NAMALWA (cell line): ENCODE results near the gene MYH9.
"Not testable (repeated sequence)": the region's sequence is repeated elsewhere in the genome, so short reads cannot be mapped to it uniquely, and the experiment has no call there.

Experiments
- DNase-seq: peaks from one replicate; pipeline ENCODE4 v3.0.0-alpha.2; 2015; ENCODE audit warnings: low spot score

MYH9 gene

DNA sequence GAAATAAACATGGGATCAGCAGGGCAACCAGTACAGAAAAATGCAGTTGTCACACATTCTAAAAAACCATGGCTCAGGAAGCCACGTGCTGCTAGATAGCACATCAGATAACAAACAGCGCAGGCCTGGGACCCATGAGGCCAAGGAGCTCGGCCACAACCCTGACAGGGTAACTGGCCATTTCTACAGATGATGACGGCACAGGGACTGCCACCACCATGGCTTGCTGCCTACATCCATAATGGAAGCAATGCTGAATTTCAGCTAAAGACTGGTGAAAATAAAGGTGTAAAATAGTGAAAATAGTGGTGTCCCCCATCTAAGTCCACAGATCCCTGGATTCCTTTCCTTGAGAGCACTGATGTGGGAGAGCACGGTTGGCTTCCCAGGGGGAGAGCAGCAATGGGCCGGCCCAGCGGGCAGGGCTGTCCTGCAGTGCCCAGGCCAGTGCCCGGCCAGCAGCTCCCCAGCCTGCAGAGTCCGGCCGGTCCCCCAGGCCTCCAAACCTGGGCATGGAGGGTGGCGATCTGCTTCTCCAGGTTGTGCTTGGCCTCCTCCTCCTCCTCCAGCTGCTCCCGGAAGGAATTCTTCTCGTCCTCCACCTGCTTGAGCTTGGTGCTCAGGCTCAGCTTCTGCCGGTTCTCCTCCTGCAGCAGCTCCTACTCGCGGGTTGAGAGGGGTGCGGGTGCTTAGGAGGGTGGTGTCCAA is 94.8 kb downstream of the MYH9 start:
- DNase-seq: no peak

GRCh38 chr22:36291831-36292740 is 95.7 kb downstream of the MYH9 start:
- DNase-seq: no peak

DNA sequence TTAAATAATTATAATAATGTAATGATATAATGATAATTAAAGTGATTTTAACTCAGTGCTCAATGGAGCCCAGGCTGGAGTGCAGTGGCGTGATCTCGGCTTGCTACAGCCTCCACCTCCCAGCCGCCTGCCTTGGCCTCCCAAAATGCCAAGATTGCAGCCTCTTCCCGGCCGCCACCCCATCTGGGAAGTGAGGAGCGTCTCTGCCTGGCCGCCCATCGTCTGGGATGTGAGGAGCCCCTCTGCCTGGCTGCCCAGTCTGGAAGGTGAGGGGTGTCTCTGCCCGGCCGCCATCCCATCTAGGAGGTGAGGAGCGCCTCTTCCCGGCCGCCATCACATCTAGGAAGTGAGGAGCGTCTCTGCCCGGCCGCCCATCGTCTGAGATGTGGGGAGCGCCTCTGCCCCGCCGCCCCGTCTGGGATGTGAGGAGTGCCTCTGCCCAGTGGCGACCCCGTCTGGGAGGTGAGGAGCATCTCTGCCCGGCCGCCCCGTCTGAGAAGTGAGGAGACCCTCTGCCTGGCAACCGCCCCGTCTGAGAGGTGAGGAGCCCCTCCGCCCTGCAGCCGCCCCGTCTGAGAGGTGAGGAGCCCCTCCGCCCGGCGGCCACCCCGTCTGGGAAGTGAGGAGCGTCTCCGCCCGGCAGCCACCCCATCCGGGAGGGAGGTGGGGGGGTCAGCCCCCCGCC is 97.2 kb downstream of the MYH9 start:
- not testable (repeated sequence) for DNase-seq

DNA sequence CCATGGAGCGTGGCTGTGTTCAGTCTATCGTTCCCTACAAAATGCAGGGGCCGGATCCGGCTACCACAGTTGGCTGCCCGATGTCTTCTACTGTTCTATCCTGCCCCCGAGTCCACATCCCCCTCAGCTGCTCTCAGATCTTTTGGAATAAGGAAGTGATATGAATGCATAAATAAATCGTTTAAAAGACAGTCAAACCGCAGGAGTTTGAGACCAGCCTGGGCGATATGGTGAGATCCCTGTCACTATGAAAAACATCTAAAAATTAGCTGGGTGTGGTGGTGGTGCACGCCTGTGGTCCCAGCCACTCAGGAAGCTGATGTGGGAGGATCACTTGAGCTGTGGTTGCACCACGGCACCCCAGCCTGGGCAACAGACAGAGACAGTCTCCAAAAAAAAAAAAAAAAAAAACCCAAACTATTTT is 97.8 kb downstream of the MYH9 start:
- DNase-seq: not testable (repeated sequence)

DNA sequence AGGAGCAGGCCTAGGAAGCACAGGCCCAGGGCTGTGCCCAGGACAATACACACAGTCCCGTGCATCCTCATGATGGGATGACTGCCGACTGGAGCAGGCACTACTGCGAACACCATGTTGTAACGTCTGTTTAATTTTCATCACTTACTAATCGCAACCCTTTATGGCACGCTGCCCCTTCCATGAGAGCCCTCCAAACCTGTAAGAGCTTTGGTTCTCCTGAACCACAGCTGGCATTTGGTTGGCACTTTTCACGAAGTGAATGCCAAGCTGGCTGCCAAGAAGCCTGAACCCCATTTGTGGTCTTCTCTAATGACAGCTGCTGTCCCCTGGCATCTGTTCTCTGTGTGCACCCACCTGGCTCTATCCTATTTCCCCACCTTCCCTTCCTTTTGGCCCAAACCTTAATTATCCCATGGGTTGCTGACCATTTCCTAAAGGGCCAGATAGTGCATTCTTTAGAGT is 98.3 kb downstream of the MYH9 start:
- DNase-seq: no peak

DNA sequence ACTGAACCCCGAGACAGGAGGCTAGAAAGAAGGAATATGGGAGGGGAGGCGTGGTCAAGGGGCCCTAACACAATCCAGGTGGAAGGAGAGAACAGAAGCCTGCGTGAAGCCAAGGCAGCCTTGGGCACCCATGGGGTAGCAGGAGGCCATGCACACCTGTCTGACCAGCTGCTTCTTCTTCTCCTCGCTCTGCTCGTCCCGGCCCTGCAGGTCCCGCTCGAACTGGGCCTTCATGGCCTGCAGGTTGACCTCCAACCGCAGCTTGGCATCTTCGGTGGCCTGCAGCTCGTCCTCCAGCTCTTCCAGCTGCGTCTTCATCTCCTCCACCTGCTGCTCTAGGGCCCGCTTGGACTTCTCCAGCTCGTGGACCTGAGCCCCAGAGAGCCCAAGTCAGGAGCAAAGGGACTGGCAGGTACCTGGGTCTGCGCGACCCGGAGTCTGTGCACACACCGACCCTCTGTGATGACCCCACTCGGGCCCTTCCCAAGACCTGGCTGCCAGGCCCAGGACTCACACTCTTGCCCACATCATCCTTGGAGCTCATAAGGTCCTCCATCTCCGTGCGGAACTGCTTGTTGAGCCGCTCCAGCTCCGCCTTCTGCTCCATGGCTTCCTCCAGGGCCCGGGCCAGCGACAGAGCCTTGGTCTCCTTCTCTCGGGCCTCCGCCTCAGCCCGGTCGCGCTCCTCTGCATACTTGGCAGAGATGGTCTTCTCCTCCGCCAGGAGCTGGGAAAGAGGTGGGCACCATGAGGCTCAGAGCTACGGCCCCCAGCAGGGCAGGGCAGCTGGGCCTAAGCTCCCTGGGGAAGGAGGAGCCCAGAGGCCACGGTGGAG is 99.0 kb downstream of the MYH9 start:
- no peak for DNase-seq

- DNase-seq: no peak
These were observed 99.8 kb downstream of the MYH9 start for GRCh38 chr22:36287881-36288515.

GRCh38 chr22:36286096-36286957 is 101.4 kb downstream of the MYH9 start:
- peak; percentile 76 for DNase-seq

- DNase-seq: no peak
These were observed 102.2 kb downstream of the MYH9 start for GRCh38 chr22:36285545-36285944.

DNA sequence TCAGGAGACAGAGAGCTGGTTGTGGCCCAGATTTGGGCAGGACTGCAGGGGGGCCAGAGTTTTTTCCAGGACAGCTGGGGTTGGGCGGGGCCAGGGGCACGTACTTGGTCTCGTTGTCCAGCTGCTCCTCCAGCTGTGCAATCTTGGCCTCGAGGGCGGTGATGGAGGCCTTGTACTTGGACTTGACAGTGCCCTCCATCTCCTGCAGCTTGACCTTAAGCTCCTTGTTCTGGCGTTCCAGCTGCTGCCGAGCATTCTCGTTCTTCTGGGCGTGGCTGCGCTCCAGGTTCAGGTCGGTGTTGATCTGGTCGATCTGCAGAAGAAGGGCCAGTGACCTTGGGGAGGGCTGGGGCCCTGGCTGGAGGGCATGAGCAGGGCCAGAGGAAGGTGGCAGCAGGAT is 102.8 kb downstream of the MYH9 start:
- no peak for DNase-seq

DNA sequence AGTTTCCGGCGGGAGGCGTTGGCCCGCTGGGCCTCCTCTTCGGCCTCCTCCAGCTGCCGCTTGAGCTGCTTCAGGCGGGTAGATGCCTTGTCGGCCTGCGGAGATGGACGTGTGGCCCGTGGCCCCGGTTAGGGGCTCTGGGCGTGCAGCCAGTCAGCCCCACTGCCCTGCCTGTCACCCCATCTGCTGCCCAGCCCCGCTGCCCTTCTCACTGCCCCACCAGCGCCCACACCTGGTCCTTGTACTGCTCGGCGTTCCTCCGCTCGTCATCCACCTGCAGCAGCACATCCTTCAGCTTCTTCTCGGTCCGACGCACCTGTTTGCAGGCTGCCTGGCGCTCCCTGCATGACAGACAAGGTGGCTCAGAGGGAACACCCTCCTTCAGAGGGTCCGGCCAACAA is 103.6 kb downstream of the MYH9 start:
- DNase-seq: no peak

GRCh38 chr22:36282328-36282831 is 105.4 kb downstream of the MYH9 start:
- DNase-seq: no peak

- DNase-seq: no peak
These were observed 105.9 kb downstream of the MYH9 start for GRCh38 chr22:36281781-36282327.

DNA sequence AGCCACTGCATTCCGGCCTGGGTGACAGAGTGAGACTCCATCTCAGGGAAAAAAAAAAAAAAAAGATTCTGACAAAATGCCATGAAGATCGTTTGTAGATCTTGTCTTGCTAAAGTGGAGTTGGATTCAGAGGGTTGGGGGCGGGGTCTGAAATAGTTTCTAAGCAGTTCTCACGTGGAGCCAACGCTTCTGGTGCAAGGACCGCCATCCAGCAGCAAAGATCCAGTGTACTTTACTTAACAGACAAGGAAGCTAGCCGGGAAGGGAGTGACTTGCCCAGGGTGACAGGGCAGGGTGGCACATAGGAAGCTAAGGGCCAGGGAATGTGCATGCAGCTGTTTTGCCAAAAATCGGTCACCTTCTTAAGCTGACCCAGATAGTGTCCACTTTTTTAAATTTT is 107.4 kb downstream of the MYH9 start:
- DNase-seq: no peak

- DNase-seq: no peak
These were observed 108.5 kb downstream of the MYH9 start for GRCh38 chr22:36279219-36279666.

DNA sequence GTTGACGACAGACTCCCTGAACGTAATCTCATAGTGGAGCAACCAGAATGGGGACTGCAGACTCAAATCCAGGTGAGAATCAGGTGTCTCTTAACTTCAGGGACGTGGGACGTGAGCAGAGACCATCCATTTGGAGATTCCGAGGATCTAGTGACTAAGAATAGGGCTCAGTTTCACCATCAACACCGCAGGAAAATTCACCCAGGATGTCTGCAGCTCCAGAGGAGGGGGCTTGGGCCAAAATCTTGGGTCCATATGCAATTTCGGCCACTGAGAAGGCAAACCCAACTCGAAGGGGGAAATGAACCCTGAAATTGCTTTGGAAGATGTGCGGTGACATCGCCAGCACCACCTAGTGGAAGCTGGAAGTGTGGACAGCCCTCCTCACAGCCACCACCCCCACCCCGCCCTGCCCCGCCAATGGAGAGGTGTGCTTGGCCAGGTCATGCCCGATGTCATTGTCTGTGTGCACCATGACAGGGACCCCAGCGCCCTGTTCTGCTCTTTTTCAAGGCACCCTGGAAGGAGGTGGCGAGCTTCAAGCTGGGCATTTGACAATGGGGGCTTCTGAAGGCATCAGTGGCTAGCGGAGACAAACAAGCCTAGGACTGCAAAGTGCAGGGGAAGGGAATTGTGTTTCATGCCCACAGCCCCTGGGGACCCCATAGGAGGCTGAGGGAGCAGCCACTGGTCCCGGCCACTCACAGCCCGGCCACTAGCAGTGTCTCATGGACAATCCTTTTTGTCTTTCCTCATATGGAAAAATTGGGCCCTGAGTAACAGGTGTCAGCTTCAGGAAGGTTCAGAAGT is 110.1 kb downstream of the MYH9 start:
- peak; percentile 82 for DNase-seq

GRCh38 chr22:36274531-36274930 is 113.2 kb downstream of the MYH9 start:
- DNase-seq: no peak

DNA sequence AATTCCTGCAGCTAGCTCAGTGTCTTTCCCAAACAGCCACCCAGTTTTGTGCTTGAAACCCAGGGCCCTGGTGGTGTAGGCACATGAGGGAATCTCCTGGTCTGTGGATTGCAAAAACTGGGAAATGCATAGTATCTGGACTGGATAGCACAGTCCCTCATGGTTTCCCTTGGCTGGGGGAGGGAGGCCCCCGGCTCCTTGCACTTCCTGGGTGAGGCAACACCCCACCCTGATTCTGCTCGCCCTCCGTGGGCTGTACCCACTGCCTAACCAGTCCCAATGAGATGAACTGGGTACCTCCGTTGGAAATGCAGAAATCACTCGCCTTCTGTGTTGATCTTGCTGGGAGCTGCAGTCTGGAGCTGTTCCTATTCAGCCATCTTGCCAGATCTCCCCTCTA is 115.8 kb downstream of the MYH9 start:
- DNase-seq: not testable (repeated sequence)

GRCh38 chr22:36271231-36271630 is 116.5 kb downstream of the MYH9 start:
- DNase-seq: not testable (repeated sequence)
